ENCODE measurements around the gene CLEC4C. TPM values are rescaled to one million over a fixed set of nuclear protein-coding genes. Genes with fewer than 3 reads are reported as not detected.

Gene CLEC4C
- total and polyA plus RNA-seq, 2 of the 4 experiments (the other 2 are of a cell fraction), result not detected

DNA sequence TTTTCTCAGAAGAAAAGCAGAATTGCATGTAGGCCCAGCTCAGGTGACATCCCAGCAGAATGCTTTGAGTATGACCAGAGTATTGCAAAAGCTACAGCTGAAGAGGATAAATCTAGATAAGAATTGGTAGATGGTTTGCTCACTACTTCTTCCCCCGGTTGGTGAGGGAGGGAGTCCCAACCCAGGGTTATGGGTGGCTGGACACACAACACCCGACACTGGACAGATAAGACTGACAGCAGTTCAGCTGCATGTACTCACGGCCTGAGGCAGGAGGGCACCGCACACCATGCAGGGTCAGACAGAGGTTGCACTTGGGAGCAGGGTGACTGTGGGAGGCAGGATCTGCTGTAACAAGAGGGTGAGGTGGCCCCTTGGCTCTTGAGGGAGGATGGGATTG is 1.7 kb upstream of the CLEC4C start:
- CTCF ChIA-PET, result no interaction called here
- TF ChIP-seq, protein P1, sequence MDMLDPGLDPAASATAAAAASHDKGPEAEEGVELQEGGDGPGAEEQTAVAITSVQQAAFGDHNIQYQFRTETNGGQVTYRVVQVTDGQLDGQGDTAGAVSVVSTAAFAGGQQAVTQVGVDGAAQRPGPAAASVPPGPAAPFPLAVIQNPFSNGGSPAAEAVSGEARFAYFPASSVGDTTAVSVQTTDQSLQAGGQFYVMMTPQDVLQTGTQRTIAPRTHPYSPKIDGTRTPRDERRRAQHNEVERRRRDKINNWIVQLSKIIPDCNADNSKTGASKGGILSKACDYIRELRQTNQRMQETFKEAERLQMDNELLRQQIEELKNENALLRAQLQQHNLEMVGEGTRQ (IDR thresholded peaks at IDR 0.05; ENCODE audit: low read depth, low read length), result no peak
- TF ChIP-seq MAZ (IDR thresholded peaks at IDR 0.05; ENCODE audit: borderline replicate concordance, low read depth, low read length) (no peak), RCOR1 (IDR thresholded peaks at IDR 0.05; ENCODE audit: insufficient replicate concordance, low read length) (no peak), CEBPB (IDR thresholded peaks at IDR 0.05; ENCODE audit: low read depth, low read length) (no peak), MAFK (IDR thresholded peaks at IDR 0.05; ENCODE audit: low read depth, low read length) (no peak), SMC3 (IDR thresholded peaks at IDR 0.05; ENCODE audit: low read depth, low read length) (no peak), FOS (IDR thresholded peaks at IDR 0.05; ENCODE audit: low read depth, low read length) (no peak), POLR2A (IDR thresholded peaks at IDR 0.05; ENCODE audit: low read depth, low read length) (no peak), RAD21 (IDR thresholded peaks at IDR 0.05; ENCODE audit: low read length) (no peak)
- TF ChIP-seq, protein P2, sequence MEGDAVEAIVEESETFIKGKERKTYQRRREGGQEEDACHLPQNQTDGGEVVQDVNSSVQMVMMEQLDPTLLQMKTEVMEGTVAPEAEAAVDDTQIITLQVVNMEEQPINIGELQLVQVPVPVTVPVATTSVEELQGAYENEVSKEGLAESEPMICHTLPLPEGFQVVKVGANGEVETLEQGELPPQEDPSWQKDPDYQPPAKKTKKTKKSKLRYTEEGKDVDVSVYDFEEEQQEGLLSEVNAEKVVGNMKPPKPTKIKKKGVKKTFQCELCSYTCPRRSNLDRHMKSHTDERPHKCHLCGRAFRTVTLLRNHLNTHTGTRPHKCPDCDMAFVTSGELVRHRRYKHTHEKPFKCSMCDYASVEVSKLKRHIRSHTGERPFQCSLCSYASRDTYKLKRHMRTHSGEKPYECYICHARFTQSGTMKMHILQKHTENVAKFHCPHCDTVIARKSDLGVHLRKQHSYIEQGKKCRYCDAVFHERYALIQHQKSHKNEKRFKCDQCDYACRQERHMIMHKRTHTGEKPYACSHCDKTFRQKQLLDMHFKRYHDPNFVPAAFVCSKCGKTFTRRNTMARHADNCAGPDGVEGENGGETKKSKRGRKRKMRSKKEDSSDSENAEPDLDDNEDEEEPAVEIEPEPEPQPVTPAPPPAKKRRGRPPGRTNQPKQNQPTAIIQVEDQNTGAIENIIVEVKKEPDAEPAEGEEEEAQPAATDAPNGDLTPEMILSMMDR (conservative IDR thresholded peaks at IDR 0.05; ENCODE audit: low read depth, low read length), result no peak

More for the DNA sequence above, 1.7 kb upstream of the CLEC4C start:
- Histone ChIP-seq H3K4me2 (ENCODE audit: low read depth, low read length) (no peak overlapping the region), H2BK120ac (ENCODE audit: low read depth, low read length) (no peak overlapping the region), H3K9me1 (ENCODE audit: insufficient read depth, low read length) (no peaks in the 10 kb centered on the region), H4K5ac (ENCODE audit: low read depth, low read length) (no peak overlapping the region), H3K36me3 (ENCODE audit: control insufficient read depth, insufficient read depth, low read length) (no peaks in the 10 kb centered on the region), H3K4ac (ENCODE audit: low read depth, low read length) (no peak overlapping the region), H2BK5ac (ENCODE audit: low read depth, low read length, poor library complexity, severe bottlenecking) (no peak overlapping the region), H3K4me3 (ENCODE audit: insufficient read depth, low read depth, low read length) (no peak overlapping the region), H3K4me1 (ENCODE audit: control insufficient read depth, insufficient read depth, low read length) (no peaks in the 10 kb centered on the region), H3K27ac (ENCODE audit: insufficient read depth, low read length) (no peak overlapping the region), H3K9ac (ENCODE audit: low read depth, low read length) (no peak overlapping the region), H2AK5ac (ENCODE audit: low read depth, low read length) (no peak overlapping the region), H3K9me3 (ENCODE audit: control insufficient read depth, insufficient read depth, low read length) (peaks cover 8% of the 10 kb centered on the region), H2BK15ac (ENCODE audit: low read depth, low read length) (no peak overlapping the region), H2AFZ (replicated peaks; ENCODE audit: low read length, poor library complexity) (no peak overlapping the region), H3K18ac (ENCODE audit: low read depth, low read length) (no peak overlapping the region), H4K91ac (ENCODE audit: insufficient read depth, low read depth, low read length) (no peak overlapping the region), H3K14ac (replicated peaks; ENCODE audit: low read depth, low read length) (no peak overlapping the region), H4K8ac (ENCODE audit: low read depth in 2 of 2, low read length in 2 of 2) (no peak overlapping the region), H3K23ac (ENCODE audit: low read depth, low read length) (no peak overlapping the region), H2BK20ac (ENCODE audit: low read depth, low read length) (no peak overlapping the region), H3K56ac (ENCODE audit: extremely low read depth, insufficient read depth, low read length) (no peak overlapping the region), H3K79me1 (ENCODE audit: low read depth in 1 of 2, low read length in 2 of 2) (no peaks in the 10 kb centered on the region), H2AK9ac (replicated peaks; ENCODE audit: low read depth, low read length, poor library complexity) (no peak overlapping the region), H4K20me1 (ENCODE audit: insufficient read depth, low read length) (no peaks in the 10 kb centered on the region), H3K27me3 (ENCODE audit: control insufficient read depth, insufficient read depth, low read length) (no peaks in the 10 kb centered on the region)
- dilution Hi-C loops (cut with HindIII; ENCODE audit: low sequenced_read_pairs, unreplicated experiment) (no loop called here), in situ Hi-C loops (cut with MboI; ENCODE audit: low sequenced_read_pairs) (no loop called here), intact Hi-C loops (cut with micrococcal nuclease) (no loop called here)
- POLR2A ChIA-PET (ENCODE audit: unreplicated experiment), result no interaction called here
- ATAC-seq (ENCODE audit: low read depth), result no peak
- 0% methylated on average over 1 of the region's 4 CpGs; no CpG with 5 or more reads in 1 of the 2 experiments for WGBS, 2 experiments (ENCODE audit: extremely low coverage in 2 of 2, insufficient read length in 1 of 2)
- no TSS peak for BruUV-seq (replicated peaks)
- DNase-seq, result no peak

Data from IMR-90 (cell line).